GM23338 (cell line): ENCODE data around the gene GPD2. TPM values are rescaled to one million over a fixed set of nuclear protein-coding genes. Genes with fewer than 3 reads are reported as not detected.

Experiments used
- ATAC-seq: fragments of 200-7000 bp; cut with Tn5 transposase; 3 replicates; pipeline ENCODE4 v1.9.1; 2020
- DNase-seq: peaks from one replicate; pipeline ENCODE4 v3.0.0-alpha.2; 2015; ENCODE audit warnings: low spot score
- H2AFZ ChIP-seq: fragments of 200-600 bp; sonication (generic); 2 replicates; pipeline ENCODE4 v1.8.0; 2016; ENCODE audit warnings: antibody characterized with exemption, mild to moderate bottlenecking, moderate library complexity
- H3F3A ChIP-seq: fragments of 200-600 bp; sonication (generic); replicated peaks from 2 replicates; pipeline ENCODE4 v1.8.0; 2017; ENCODE audit warnings: antibody characterized with exemption, mixed run types, low read depth
- H3K27ac ChIP-seq: fragments of 200-600 bp; sonication (generic); 2 replicates; pipeline ENCODE4 v1.6.1; 2016; ENCODE audit warnings: low read depth
- H3K27me3 ChIP-seq: fragments of 200-600 bp; sonication (generic); 2 replicates; pipeline ENCODE4 v1.8.0; 2016; ENCODE audit warnings: mild to moderate bottlenecking, mixed run types, moderate library complexity; ENCODE audit not compliant: insufficient read depth
- H3K36me3 ChIP-seq: fragments of 200-600 bp; sonication (generic); 2 replicates; pipeline ENCODE4 v1.8.0; 2016; ENCODE audit warnings: mild to moderate bottlenecking; ENCODE audit not compliant: insufficient read depth
- H3K4me1 ChIP-seq: fragments of 200-600 bp; sonication (generic); 2 replicates; pipeline ENCODE4 v1.8.0; 2016; ENCODE audit warnings: mild to moderate bottlenecking, moderate library complexity; ENCODE audit not compliant: insufficient read depth
- H3K4me2 ChIP-seq: fragments of 200-600 bp; sonication (generic); 2 replicates; pipeline ENCODE4 v1.7.1; 2017; ENCODE audit warnings: mixed run types
- H3K4me3 ChIP-seq: fragments of 200-600 bp; sonication (generic); 2 replicates; pipeline ENCODE4 v1.6.1; 2016; ENCODE audit warnings: mixed run types
- H3K79me2 ChIP-seq: fragments of 200-600 bp; sonication (generic); replicated peaks from 2 replicates; pipeline ENCODE4 v1.8.0; 2017; ENCODE audit warnings: mild to moderate bottlenecking; ENCODE audit not compliant: insufficient read depth
- H3K9me2 ChIP-seq: fragments of 200-600 bp; sonication (generic); 2 replicates; pipeline ENCODE4 v1.8.0; 2017; ENCODE audit not compliant: insufficient read depth
- H4K20me1 ChIP-seq: fragments of 200-600 bp; sonication (generic); replicated peaks from 2 replicates; pipeline ENCODE4 v1.8.0; 2017; ENCODE audit warnings: mild to moderate bottlenecking; ENCODE audit not compliant: insufficient read depth
- H3K27ac Mint-ChIP-seq: 2 replicates; pipeline ENCODE4 v1.8.0; 2020; ENCODE audit warnings: inconsistent platforms, mild to moderate bottlenecking, moderate library complexity, mixed read lengths
- H3K27me3 Mint-ChIP-seq: 3 replicates; pipeline ENCODE4 v1.8.0; 2022; ENCODE audit warnings: low read depth, mild to moderate bottlenecking, moderate library complexity, mixed read lengths, inconsistent platforms; ENCODE audit not compliant: insufficient read depth, poor library complexity
- H3K36me3 Mint-ChIP-seq: 3 replicates; pipeline ENCODE4 v1.8.0; 2021; ENCODE audit warnings: low read depth, mild to moderate bottlenecking, inconsistent platforms, moderate library complexity, mixed read lengths
- H3K4me1 Mint-ChIP-seq: 3 replicates; pipeline ENCODE4 v1.8.0; 2020; ENCODE audit warnings: mild to moderate bottlenecking, inconsistent platforms, mixed read lengths
- H3K4me3 Mint-ChIP-seq: 3 replicates; pipeline ENCODE4 v1.8.0; 2021; ENCODE audit warnings: moderate library complexity, mild to moderate bottlenecking, inconsistent platforms, mixed read lengths
- H3K9me3 Mint-ChIP-seq: 3 replicates; pipeline ENCODE4 v1.8.0; 2020; ENCODE audit warnings: moderate library complexity, mild to moderate bottlenecking, inconsistent platforms, mixed read lengths
- CTCF ChIP-seq, 2 experiments: fragments of 200-600 bp in 1 of 2; sonication (generic) in 1 of 2; conservative IDR thresholded peaks; 2 replicates each; pipeline versions ENCODE4 v1.5.1 to v1.6.1; 2016 to 2017; ENCODE audit warnings: antibody characterized with exemption in 2 of 2, low read depth in 2 of 2, mild to moderate bottlenecking in 2 of 2, moderate library complexity in 1 of 2
- EZH2phosphoT487 ChIP-seq: fragments of 200-600 bp; sonication (generic); IDR thresholded peaks from one replicate; pipeline ENCODE4 v1.8.1; 2018; ENCODE audit warnings: antibody characterized with exemption; ENCODE audit not compliant: unreplicated experiment
- JUNB ChIP-seq: IDR thresholded peaks from one replicate; pipeline ENCODE4 v1.6.1; 2016; ENCODE audit warnings: antibody characterized with exemption; ENCODE audit not compliant: unreplicated experiment
- NANOG ChIP-seq: IDR thresholded peaks from 2 replicates; pipeline ENCODE4 v1.6.1; 2016; ENCODE audit warnings: antibody characterized with exemption, borderline replicate concordance
- REST ChIP-seq: IDR thresholded peaks from one replicate; pipeline ENCODE4 v1.6.1; 2018; ENCODE audit warnings: antibody characterized with exemption; ENCODE audit not compliant: unreplicated experiment
- STAT1 ChIP-seq: IDR thresholded peaks from one replicate; pipeline ENCODE4 v1.6.1; 2016; ENCODE audit warnings: antibody characterized with exemption; ENCODE audit not compliant: unreplicated experiment
- ZNF114 ChIP-seq: fragments of 250-450 bp; sonication (Bioruptor Pico); IDR thresholded peaks from 2 replicates; pipeline ENCODE4 v1.5.0; 2020; ENCODE audit warnings: mild to moderate bottlenecking, moderate library complexity
- ZNF331 ChIP-seq: fragments of 250-450 bp; sonication (Bioruptor Pico); IDR thresholded peaks from 2 replicates; pipeline ENCODE4 v1.5.0; 2020; ENCODE audit warnings: low read depth, mild to moderate bottlenecking, moderate library complexity
- polyA plus RNA-seq: library from polyadenylated mRNA; unstranded; fragments of >200 nt; fragmentation: Nextera tagmentation; extraction: Ambion mirVana; gene quantifications from 2 replicates; pipeline ENCODE4 v1.2.1, GENCODE V29; 2016
- total RNA-seq: library from RNA; depleted of rRNA; stranded (reverse); fragments of >200 nt; shearing (Covaris generic); gene quantifications from 2 replicates; pipeline ENCODE4 v1.2.3, GENCODE V29; 2014
- TF ChIP-seq, protein P1 (sequence below): fragments of 250-450 bp; sonication (Bioruptor Pico); IDR thresholded peaks from 2 replicates; pipeline ENCODE4 v1.5.0; 2020; ENCODE audit warnings: mild to moderate bottlenecking, moderate library complexity
- TF ChIP-seq, protein P2 (sequence below): IDR thresholded peaks from 2 replicates; pipeline ENCODE4 v1.6.1; 2016; ENCODE audit warnings: antibody characterized with exemption

The GPD2 gene
- total and polyA plus RNA-seq, 2 experiments from 2014 or later = 9.4 to 67.4 TPM

GRCh38 chr2:156574112-156574511 is 137.9 kb downstream of the GPD2 start:
- no peaks in the 10 kb centered on the region for H3K36me3 ChIP-seq
- H4K20me1 ChIP-seq = no peaks in the 10 kb centered on the region
- Mint-ChIP-seq H3K4me1 (peaks cover 6% of the 10 kb centered on the region; the same call in 2 of the 3 replicates), H3K9me3 (no peaks in the 10 kb centered on the region), H3K4me3 (no peak overlapping the region), H3K27ac (no peak overlapping the region), H3K36me3 (peaks cover 9% of the 10 kb centered on the region; the same call in 2 of the 3 replicates), H3K27me3 (no peaks in the 10 kb centered on the region)
- no peak overlapping the region for H3K4me3 ChIP-seq
- H3K27me3 ChIP-seq = no peaks in the 10 kb centered on the region
- ATAC-seq (no peak), DNase-seq (no peak)
- no peak for TF ChIP-seq REST
- TF ChIP-seq ZNF114 = no peak
- H3F3A ChIP-seq = no peaks in the 10 kb centered on the region
- peaks cover 4% of the 10 kb centered on the region; the same call in 1 of the 2 replicates for H3K4me1 ChIP-seq
- H3K4me2 ChIP-seq = no peak overlapping the region
- H3K27ac ChIP-seq = no peak overlapping the region
- H2AFZ ChIP-seq = no peak overlapping the region
- no peaks in the 10 kb centered on the region for H3K79me2 ChIP-seq
- no peaks in the 10 kb centered on the region for H3K9me2 ChIP-seq

GRCh38 chr2:156576005-156576404 is 139.8 kb downstream of the GPD2 start:
- Histone ChIP-seq H2AFZ (no peak overlapping the region), H3K36me3 (no peaks in the 10 kb centered on the region), H3K27ac (no peak overlapping the region), H3K4me3 (no peak overlapping the region), H4K20me1 (no peaks in the 10 kb centered on the region), H3K9me2 (no peaks in the 10 kb centered on the region), H3K4me2 (no peak overlapping the region), H3K4me1 (no peaks in the 10 kb centered on the region), H3F3A (no peaks in the 10 kb centered on the region), H3K27me3 (no peaks in the 10 kb centered on the region), H3K79me2 (no peaks in the 10 kb centered on the region)
- Mint-ChIP-seq H3K4me3 (no peak overlapping the region), H3K4me1 (peaks cover 4% of the 10 kb centered on the region; the same call in 2 of the 3 replicates), H3K9me3 (no peaks in the 10 kb centered on the region), H3K27ac (no peak overlapping the region), H3K36me3 (peaks cover 9% of the 10 kb centered on the region; the same call in 2 of the 3 replicates), H3K27me3 (no peaks in the 10 kb centered on the region)
- no peak for ATAC-seq
- no peak for DNase-seq
- no peak for TF ChIP-seq CTCF (conservative IDR thresholded peaks at IDR 0.05; ENCODE audit: low read depth in 2 of 2)
- TF ChIP-seq, protein P1, sequence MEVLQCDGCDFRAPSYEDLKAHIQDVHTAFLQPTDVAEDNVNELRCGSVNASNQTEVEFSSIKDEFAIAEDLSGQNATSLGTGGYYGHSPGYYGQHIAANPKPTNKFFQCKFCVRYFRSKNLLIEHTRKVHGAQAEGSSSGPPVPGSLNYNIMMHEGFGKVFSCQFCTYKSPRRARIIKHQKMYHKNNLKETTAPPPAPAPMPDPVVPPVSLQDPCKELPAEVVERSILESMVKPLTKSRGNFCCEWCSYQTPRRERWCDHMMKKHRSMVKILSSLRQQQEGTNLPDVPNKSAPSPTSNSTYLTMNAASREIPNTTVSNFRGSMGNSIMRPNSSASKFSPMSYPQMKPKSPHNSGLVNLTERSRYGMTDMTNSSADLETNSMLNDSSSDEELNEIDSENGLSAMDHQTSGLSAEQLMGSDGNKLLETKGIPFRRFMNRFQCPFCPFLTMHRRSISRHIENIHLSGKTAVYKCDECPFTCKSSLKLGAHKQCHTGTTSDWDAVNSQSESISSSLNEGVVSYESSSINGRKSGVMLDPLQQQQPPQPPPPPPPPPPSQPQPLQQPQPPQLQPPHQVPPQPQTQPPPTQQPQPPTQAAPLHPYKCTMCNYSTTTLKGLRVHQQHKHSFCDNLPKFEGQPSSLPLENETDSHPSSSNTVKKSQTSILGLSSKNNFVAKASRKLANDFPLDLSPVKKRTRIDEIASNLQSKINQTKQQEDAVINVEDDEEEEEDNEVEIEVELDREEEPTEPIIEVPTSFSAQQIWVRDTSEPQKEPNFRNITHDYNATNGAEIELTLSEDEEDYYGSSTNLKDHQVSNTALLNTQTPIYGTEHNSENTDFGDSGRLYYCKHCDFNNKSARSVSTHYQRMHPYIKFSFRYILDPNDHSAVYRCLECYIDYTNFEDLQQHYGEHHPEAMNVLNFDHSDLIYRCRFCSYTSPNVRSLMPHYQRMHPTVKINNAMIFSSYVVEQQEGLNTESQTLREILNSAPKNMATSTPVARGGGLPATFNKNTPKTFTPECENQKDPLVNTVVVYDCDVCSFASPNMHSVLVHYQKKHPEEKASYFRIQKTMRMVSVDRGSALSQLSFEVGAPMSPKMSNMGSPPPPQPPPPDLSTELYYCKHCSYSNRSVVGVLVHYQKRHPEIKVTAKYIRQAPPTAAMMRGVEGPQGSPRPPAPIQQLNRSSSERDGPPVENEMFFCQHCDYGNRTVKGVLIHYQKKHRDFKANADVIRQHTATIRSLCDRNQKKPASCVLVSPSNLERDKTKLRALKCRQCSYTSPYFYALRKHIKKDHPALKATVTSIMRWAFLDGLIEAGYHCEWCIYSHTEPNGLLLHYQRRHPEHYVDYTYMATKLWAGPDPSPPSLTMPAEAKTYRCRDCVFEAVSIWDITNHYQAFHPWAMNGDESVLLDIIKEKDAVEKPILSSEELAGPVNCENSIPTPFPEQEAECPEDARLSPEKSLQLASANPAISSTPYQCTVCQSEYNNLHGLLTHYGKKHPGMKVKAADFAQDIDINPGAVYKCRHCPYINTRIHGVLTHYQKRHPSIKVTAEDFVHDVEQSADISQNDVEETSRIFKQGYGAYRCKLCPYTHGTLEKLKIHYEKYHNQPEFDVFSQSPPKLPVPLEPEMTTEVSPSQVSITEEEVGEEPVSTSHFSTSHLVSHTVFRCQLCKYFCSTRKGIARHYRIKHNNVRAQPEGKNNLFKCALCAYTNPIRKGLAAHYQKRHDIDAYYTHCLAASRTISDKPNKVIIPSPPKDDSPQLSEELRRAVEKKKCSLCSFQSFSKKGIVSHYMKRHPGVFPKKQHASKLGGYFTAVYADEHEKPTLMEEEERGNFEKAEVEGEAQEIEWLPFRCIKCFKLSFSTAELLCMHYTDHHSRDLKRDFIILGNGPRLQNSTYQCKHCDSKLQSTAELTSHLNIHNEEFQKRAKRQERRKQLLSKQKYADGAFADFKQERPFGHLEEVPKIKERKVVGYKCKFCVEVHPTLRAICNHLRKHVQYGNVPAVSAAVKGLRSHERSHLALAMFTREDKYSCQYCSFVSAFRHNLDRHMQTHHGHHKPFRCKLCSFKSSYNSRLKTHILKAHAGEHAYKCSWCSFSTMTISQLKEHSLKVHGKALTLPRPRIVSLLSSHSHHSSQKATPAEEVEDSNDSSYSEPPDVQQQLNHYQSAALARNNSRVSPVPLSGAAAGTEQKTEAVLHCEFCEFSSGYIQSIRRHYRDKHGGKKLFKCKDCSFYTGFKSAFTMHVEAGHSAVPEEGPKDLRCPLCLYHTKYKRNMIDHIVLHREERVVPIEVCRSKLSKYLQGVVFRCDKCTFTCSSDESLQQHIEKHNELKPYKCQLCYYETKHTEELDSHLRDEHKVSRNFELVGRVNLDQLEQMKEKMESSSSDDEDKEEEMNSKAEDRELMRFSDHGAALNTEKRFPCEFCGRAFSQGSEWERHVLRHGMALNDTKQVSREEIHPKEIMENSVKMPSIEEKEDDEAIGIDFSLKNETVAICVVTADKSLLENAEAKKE (CRISPR knock-in tag) = no peak
- TF ChIP-seq NANOG = no peak
- no peak for TF ChIP-seq STAT1
- TF ChIP-seq ZNF331 (CRISPR knock-in tag) = no peak
- TF ChIP-seq EZH2phosphoT487 = no peak
- no peak for TF ChIP-seq ZNF114
- TF ChIP-seq, protein P2, sequence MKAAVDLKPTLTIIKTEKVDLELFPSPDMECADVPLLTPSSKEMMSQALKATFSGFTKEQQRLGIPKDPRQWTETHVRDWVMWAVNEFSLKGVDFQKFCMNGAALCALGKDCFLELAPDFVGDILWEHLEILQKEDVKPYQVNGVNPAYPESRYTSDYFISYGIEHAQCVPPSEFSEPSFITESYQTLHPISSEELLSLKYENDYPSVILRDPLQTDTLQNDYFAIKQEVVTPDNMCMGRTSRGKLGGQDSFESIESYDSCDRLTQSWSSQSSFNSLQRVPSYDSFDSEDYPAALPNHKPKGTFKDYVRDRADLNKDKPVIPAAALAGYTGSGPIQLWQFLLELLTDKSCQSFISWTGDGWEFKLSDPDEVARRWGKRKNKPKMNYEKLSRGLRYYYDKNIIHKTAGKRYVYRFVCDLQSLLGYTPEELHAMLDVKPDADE = no peak
- TF ChIP-seq JUNB = no peak
